HepG2 (cell line): ENCODE measurements around the gene HSF4. TPM values are rescaled to one million over a fixed set of nuclear protein-coding genes. Genes with fewer than 3 reads are reported as not detected.
A peak's percentile ranks its signal among the peaks of the same experiment; 100 is the strongest.

ENCODE experiments used
- ATAC-seq: fragments of 200-7000 bp; cut with Tn5 transposase; 3 replicates; pipeline ENCODE4 v1.9.1; 2020; ENCODE audit warnings: mild to moderate bottlenecking, moderate library complexity
- BruUV-seq: library from RNA; stranded (reverse); fragments of 400-500 nt; replicated peaks from 2 replicates; lab custom pipeline; 2021; lab: Mats Ljungman, UMichigan
- CTCF ChIA-PET: fragments of 300-600 bp; formaldehyde crosslinking; extraction: SDS; loops from one replicate; lab custom pipeline; 2021; ENCODE audit warnings: low total read pairs, inconsistent platforms, low intra/inter-chr PET ratio; lab: Yijun Ruan, JAX
- POLR2A ChIA-PET: fragments of 350-600 bp; sonication (Branson Sonifier 250); formaldehyde crosslinking; loops from one replicate; lab custom pipeline; 2020; ENCODE audit warnings: antibody characterized with exemption, inconsistent platforms; lab: Yijun Ruan, JAX
- DNase-seq: peaks from one replicate; pipeline ENCODE4 v3.0.0-alpha.2; 2015; ENCODE audit warnings: low spot score
- FAIRE-seq: peaks from 3 replicates; lab custom pipeline; 2011; peaks lifted over from hg19 to GRCh38; lab: Jason Lieb, UNC
- H2AFZ ChIP-seq: one replicate; pipeline ENCODE4 v1.6.1; 2011; ENCODE audit warnings: low read length, inconsistent platforms
- H3K27ac ChIP-seq: fragments of 300-600 bp; 3 replicates; pipeline ENCODE4 v1.8.0; 2011; ENCODE audit warnings: mixed run types, mild to moderate bottlenecking, mixed read lengths, low read length, inconsistent platforms; ENCODE audit not compliant: insufficient read depth; ENCODE audit errors: extremely low read length
- H3K27me3 ChIP-seq, 2 experiments: fragments of 200-600 bp in 1 of 2; 2 replicates in 1 of 2; 3 replicates in 1 of 2; pipeline versions ENCODE4 v1.6.0 to v1.8.0; 2011; ENCODE audit warnings: low read length in 2 of 2, mild to moderate bottlenecking in 2 of 2, moderate library complexity in 2 of 2, inconsistent platforms in 1 of 2; ENCODE audit not compliant: insufficient read depth in 2 of 2, control insufficient read depth in 1 of 2
- H3K36me3 ChIP-seq, 2 experiments: fragments of 200-600 bp in 1 of 2; replicated peaks in 1 of 2; 2 replicates in 1 of 2; 3 replicates in 1 of 2; pipeline versions ENCODE4 v1.5.1 to v1.8.0; 2011; ENCODE audit warnings: low read length in 2 of 2, inconsistent platforms in 1 of 2; ENCODE audit not compliant: insufficient read depth in 2 of 2, control insufficient read depth in 1 of 2
- H3K4me1 ChIP-seq: 2 replicates; pipeline ENCODE4 v1.5.1; 2012; ENCODE audit warnings: low read length, inconsistent platforms; ENCODE audit not compliant: insufficient read depth
- H3K4me2 ChIP-seq: 2 replicates; pipeline ENCODE4 v1.6.0; 2011; ENCODE audit warnings: low read depth, low read length, inconsistent platforms
- H3K4me3 ChIP-seq, 3 experiments: fragments of 200-600 bp in 1 of 3; sonication (generic), shearing (Covaris generic) in 1 of 3; replicated peaks in 1 of 3; 2 replicates each; pipeline ENCODE4 v1.5.1; 2011 to 2016; ENCODE audit warnings: low read length in 3 of 3, inconsistent platforms in 2 of 3, low read depth in 2 of 3, mild to moderate bottlenecking in 2 of 3, control low read depth in 1 of 3, mixed read lengths in 1 of 3; ENCODE audit not compliant: insufficient read depth in 1 of 3
- H3K79me2 ChIP-seq: one replicate; pipeline ENCODE4 v1.6.1; 2011; ENCODE audit warnings: low read length, inconsistent platforms; ENCODE audit not compliant: insufficient read depth
- H3K9ac ChIP-seq: 2 replicates; pipeline ENCODE4 v1.6.0; 2011; ENCODE audit warnings: mild to moderate bottlenecking, low read depth, low read length, inconsistent platforms; ENCODE audit not compliant: insufficient read depth
- H3K9me3 ChIP-seq: 2 replicates; pipeline ENCODE4 v1.5.1; 2012; ENCODE audit warnings: mild to moderate bottlenecking, low read length
- H4K20me1 ChIP-seq: 2 replicates; pipeline ENCODE4 v1.6.0; 2011; ENCODE audit warnings: inconsistent platforms, mild to moderate bottlenecking, low read length, moderate library complexity; ENCODE audit not compliant: insufficient read depth
- BATF2 ChIP-seq: sonication (generic); formaldehyde crosslinking; IDR thresholded peaks from 2 replicates; pipeline ENCODE4 v1.8.0; 2022; ENCODE audit warnings: mild to moderate bottlenecking, missing genetic modification reagents, moderate library complexity
- BHLHE40 ChIP-seq: IDR thresholded peaks from 2 replicates; pipeline ENCODE4 v1.6.1; 2011; ENCODE audit warnings: low read length, improper control_type of control experiment
- BRF2 ChIP-seq: sonication (generic); formaldehyde crosslinking; IDR thresholded peaks from 2 replicates; pipeline ENCODE4 v1.8.1; 2022; ENCODE audit warnings: mild to moderate bottlenecking, missing genetic modification reagents
- FOXO4 ChIP-seq: sonication (generic); formaldehyde crosslinking; conservative IDR thresholded peaks from 2 replicates; pipeline ENCODE4 v1.8.1; 2023; ENCODE audit warnings: missing genetic modification reagents
- JUNB ChIP-seq: sonication (generic); formaldehyde crosslinking; IDR thresholded peaks from 2 replicates; pipeline ENCODE4 v1.8.0; 2022; ENCODE audit warnings: missing genetic modification reagents, mild to moderate bottlenecking, borderline replicate concordance
- NFYC ChIP-seq: IDR thresholded peaks from 2 replicates; pipeline ENCODE4 v1.6.1; 2016; ENCODE audit warnings: missing genetic modification reagents, missing compliant biosample characterization
- REL ChIP-seq: sonication (generic); formaldehyde crosslinking; conservative IDR thresholded peaks from 2 replicates; pipeline ENCODE4 v1.8.0; 2022; ENCODE audit warnings: mild to moderate bottlenecking, missing genetic modification reagents, moderate library complexity
- RFX3 ChIP-seq: IDR thresholded peaks from 2 replicates; pipeline ENCODE4 v1.6.1; 2016; ENCODE audit warnings: missing biosample characterization, missing genetic modification reagents
- SIN3A ChIP-seq: IDR thresholded peaks from 2 replicates; pipeline ENCODE4 v1.6.1; 2011; ENCODE audit warnings: low read depth, mild to moderate bottlenecking, control low read depth, low read length, borderline replicate concordance
- TCF7 ChIP-seq: sonication (generic); IDR thresholded peaks from 2 replicates; pipeline ENCODE4 v1.6.1; 2016; ENCODE audit warnings: antibody characterized with exemption, low read depth
- ZNF367 ChIP-seq: sonication (generic); formaldehyde crosslinking; IDR thresholded peaks from 2 replicates; pipeline ENCODE4 v1.4.0; 2020; ENCODE audit warnings: missing genetic modification reagents, borderline replicate concordance
- ZNF562 ChIP-seq: sonication (generic); formaldehyde crosslinking; IDR thresholded peaks from 2 replicates; pipeline ENCODE4 v1.8.0; 2022; ENCODE audit warnings: missing genetic modification reagents, borderline replicate concordance
- ZNF83 ChIP-seq: sonication (generic); formaldehyde crosslinking; IDR thresholded peaks from 2 replicates; pipeline ENCODE4 v1.4.0; 2020; ENCODE audit warnings: missing genetic modification reagents, mild to moderate bottlenecking, borderline replicate concordance
- WGBS: methylation state at CpG from one replicate; pipeline ENCODE4 v1.1.6; 2017; ENCODE audit warnings: low lambda C conversion rate; 5-methylcytosine and 5-hydroxymethylcytosine counted together
- in situ Hi-C: cut with HindIII; loops from 2 replicates; pipeline ENCODE4 v1.10.0; 2017; ENCODE audit warnings: low pct_unique_long_range_greater_than_20kb; ENCODE audit not compliant: extremely low pct_ligation_motif_present
- intact Hi-C: fragments of 100-400 bp; cut with micrococcal nuclease; formaldehyde crosslinking; loops from one replicate; pipeline ENCODE4 v1.10.0; 2022; ENCODE audit not compliant: unreplicated experiment
- polyA plus RNA-seq, 8 experiments: library from polyadenylated mRNA; depleted of rRNA in 3 of 8; stranded (reverse) in 7 of 8; unstranded in 1 of 8; fragments of >200 nt; fragmentation: Illumina TruSeq in 4 of 8; extraction: Trizol in 4 of 8; gene quantifications; 2 replicates each; pipeline versions ENCODE4 v1.2.1 to v1.2.3, GENCODE V29; 2011 to 2016; ENCODE audit warnings: low read depth in 4 of 8, missing spikeins in 1 of 8, mixed read lengths in 1 of 8; ENCODE audit not compliant: insufficient read depth in 1 of 8
- total RNA-seq, 5 experiments: library from RNA; depleted of rRNA; stranded (reverse); fragments of >200 nt; fragmentation: Illumina TruSeq; extraction: Trizol; gene quantifications; 2 replicates each; pipeline ENCODE4 v1.2.3, GENCODE V29; 2016; ENCODE audit warnings: low read depth in 1 of 5
- TF ChIP-seq, protein P1 (sequence below): sonication (generic); formaldehyde crosslinking; conservative IDR thresholded peaks from 2 replicates; pipeline ENCODE4 v1.4.0; 2020; ENCODE audit warnings: missing genetic modification reagents

The HSF4 gene
- total and polyA plus RNA-seq, 2 of the 13 experiments (the other 11 are each of a cell fraction or from before 2014, with no cell fraction given), result 3.5 to 16.9 TPM

DNA sequence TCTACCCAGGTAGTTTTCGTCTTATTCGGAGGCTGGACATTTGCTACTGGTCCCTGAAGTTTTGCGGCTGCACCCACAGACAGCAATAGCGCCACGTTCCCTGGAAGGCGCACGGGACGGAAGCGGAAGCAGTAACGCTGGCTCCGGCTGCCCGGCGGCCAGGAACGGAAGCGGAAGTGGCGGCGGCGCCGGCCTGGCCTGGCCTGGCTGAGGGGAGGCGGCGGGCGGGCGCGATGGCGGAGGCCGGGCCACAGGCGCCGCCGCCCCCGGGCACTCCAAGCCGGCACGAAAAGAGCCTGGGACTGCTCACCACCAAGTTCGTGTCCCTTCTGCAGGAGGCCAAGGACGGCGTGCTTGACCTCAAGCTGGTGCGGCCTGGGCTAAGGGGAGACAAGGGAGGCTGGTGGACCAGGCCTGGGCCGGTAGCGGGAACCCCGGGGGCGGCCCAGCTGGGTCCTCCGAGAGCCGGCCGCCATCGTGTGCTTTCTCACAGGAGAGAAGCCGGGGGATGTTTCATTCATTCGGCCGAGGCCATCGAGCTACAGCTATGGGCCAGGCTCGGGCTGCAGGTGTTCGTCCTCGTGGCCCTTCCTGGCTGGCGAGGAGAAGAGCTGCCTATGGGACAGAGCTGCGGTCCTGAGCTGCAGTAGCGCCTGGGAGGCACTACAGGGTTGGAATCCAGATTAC, 27.6 kb downstream of the HSF4 start, which contains the start of gene E2F4:
E2F4 (plus strand) TSS at position 161 of the 687 bp plus-strand sequence; CDS start at position 234, 73 bp downstream.
- Histone ChIP-seq H4K20me1 (no peaks in the 10 kb centered on the region; the same call in 1 of the 2 replicates), H2AFZ (peak within 1 kb of the TSS; percentile 75), H3K4me3 (peak within 1 kb of the TSS; percentile 84 to 99 (median 97)), H3K27me3 (peaks cover 7 to 16% of the 10 kb centered on the region in 2 experiments; a peak in 2 of 5 replicates), H3K4me2 (peak within 1 kb of the TSS; percentile 97), H3K79me2 (peaks cover 21% of the 10 kb centered on the region), H3K36me3 (peaks cover 23 to 36% of the 10 kb centered on the region in 2 experiments), H3K27ac (peak within 1 kb of the TSS; percentile 59), H3K9ac (peak within 1 kb of the TSS; percentile 98), H3K4me1 (peaks cover 38% of the 10 kb centered on the region), H3K9me3 (no peaks in the 10 kb centered on the region)
- BruUV-seq, result TSS peak; percentile 71
- in situ Hi-C loops (no loop called here), intact Hi-C loops (loop anchor here (2.0 kb wide), 1 partner anchor 55 kb away; the partner anchor contains the start of gene FHOD1)
- ChIA-PET POLR2A (interaction anchor here (0.9 to 1.9 kb wide), 6 partner anchors 8 to 56 kb away, joined by 3 to 8 read pairs (median 4); partner anchors contain the start of genes FHOD1, NOL3 and TMEM208), CTCF (no interaction called here)
- DNase-seq (peak; percentile 88), FAIRE-seq (peak; percentile 88), ATAC-seq (peak; percentile 95)
- 0% methylated on average over 9 of the region's 54 CpGs for WGBS
- TF ChIP-seq, protein P1, sequence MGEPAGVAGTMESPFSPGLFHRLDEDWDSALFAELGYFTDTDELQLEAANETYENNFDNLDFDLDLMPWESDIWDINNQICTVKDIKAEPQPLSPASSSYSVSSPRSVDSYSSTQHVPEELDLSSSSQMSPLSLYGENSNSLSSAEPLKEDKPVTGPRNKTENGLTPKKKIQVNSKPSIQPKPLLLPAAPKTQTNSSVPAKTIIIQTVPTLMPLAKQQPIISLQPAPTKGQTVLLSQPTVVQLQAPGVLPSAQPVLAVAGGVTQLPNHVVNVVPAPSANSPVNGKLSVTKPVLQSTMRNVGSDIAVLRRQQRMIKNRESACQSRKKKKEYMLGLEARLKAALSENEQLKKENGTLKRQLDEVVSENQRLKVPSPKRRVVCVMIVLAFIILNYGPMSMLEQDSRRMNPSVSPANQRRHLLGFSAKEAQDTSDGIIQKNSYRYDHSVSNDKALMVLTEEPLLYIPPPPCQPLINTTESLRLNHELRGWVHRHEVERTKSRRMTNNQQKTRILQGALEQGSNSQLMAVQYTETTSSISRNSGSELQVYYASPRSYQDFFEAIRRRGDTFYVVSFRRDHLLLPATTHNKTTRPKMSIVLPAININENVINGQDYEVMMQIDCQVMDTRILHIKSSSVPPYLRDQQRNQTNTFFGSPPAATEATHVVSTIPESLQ (CRISPR knock-in tag), result 0 out of 2 replicates have a peak, but pooled peaks have one; percentile 24
- TF ChIP-seq FOXO4 (CRISPR knock-in tag) (no peak), ZNF367 (CRISPR knock-in tag) (peak; percentile 57; the same call in 1 of the 2 replicates), TCF7 (no peak), BHLHE40 (peak; percentile 83), SIN3A (0 out of 2 replicates have a peak, but pooled peaks have one; percentile 87), RFX3 (CRISPR knock-in tag) (no peak), ZNF562 (CRISPR knock-in tag) (no peak), JUNB (CRISPR knock-in tag) (no peak), REL (CRISPR knock-in tag) (no peak), ZNF83 (CRISPR knock-in tag) (no peak), BATF2 (no peak), BRF2 (CRISPR knock-in tag) (no peak; the same call in 1 of the 2 replicates), NFYC (CRISPR knock-in tag) (peak; percentile 49; the same call in 1 of the 2 replicates)
